ENCODE data around the gene ARHGAP32. TPM values are rescaled to one million over a fixed set of nuclear protein-coding genes. Genes with fewer than 3 reads are reported as not detected.

ARHGAP32 gene
- total RNA-seq, 4 donors from 2014 or later: 13.5 to 21.9 (median 20.2) TPM

DNA sequence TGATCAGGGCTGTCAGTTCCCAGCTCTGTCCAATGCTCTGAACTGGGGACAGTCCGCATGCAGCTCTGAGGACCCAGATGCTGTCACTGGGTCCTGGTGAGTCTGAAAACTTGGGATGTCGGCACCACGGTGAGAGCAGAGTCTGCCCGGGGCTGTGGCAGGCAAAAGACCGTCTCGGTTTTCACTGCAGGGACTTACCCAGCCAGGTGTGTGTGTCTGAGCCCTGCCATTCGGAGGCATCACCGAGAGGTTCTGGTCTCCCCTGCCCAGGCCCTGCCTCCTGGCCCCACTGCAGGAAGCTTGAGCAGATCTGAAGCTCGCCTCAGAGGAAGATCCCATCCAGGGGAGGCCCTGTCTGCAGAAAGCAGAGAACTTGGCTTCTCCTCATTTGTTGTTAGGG is 254.6 kb downstream of the ARHGAP32 start:
- H3K27ac ChIP-seq: no peak overlapping the region
- 87 to 88% methylated on average over 7 to 9 of the region's 9 CpGs for WGBS, 2 donors
- no peak for TF ChIP-seq POLR2A (IDR thresholded peaks at IDR 0.05)
- no peak for TF ChIP-seq CTCF (IDR thresholded peaks at IDR 0.05)

GRCh38 chr11:128936606-128937251 is 255.4 kb downstream of the ARHGAP32 start:
- intact Hi-C loops (cut with DNase I): no loop called here
- WGBS, 2 donors: 68 to 78% methylated on average over 14 to 16 of the region's 16 CpGs
- peak; percentile 71 to 78 for DNase-seq
- no peak for TF ChIP-seq POLR2A (IDR thresholded peaks at IDR 0.05)
- TF ChIP-seq CTCF (IDR thresholded peaks at IDR 0.05): peak in 1 of 6 experiments; percentile 7
- no peaks in the 10 kb centered on the region for H3K9me3 ChIP-seq
- no peak overlapping the region for H3K27ac ChIP-seq
- H3K4me1 ChIP-seq: peaks cover 0 to 3% of the 10 kb centered on the region in 2 donors
- H3K27me3 ChIP-seq: no peaks in the 10 kb centered on the region
- no peaks in the 10 kb centered on the region for H3K36me3 ChIP-seq
- no peak overlapping the region for H3K4me3 ChIP-seq (replicated peaks in 1 of 3)

More for the DNA sequence above, 254.6 kb downstream of the ARHGAP32 start:
- H3K27me3 ChIP-seq: no peaks in the 10 kb centered on the region
- no peaks in the 10 kb centered on the region for H3K9me3 ChIP-seq
- intact Hi-C loops (cut with DNase I): no loop called here
- DNase-seq: no peak
- no peak overlapping the region for H3K4me3 ChIP-seq (replicated peaks in 1 of 3)
- no peaks in the 10 kb centered on the region for H3K36me3 ChIP-seq
- H3K4me1 ChIP-seq: peaks cover 0 to 3% of the 10 kb centered on the region in 2 donors

- TF ChIP-seq POLR2A (IDR thresholded peaks at IDR 0.05) (no peak), CTCF (IDR thresholded peaks at IDR 0.05) (no peak)
- WGBS, 2 donors: 90 to 95% methylated on average over 10 of the region's 10 CpGs
- no peak for DNase-seq
- no peak overlapping the region for H3K4me3 ChIP-seq (replicated peaks in 1 of 3)
- H3K9me3 ChIP-seq: no peaks in the 10 kb centered on the region
- H3K36me3 ChIP-seq: no peaks in the 10 kb centered on the region
- intact Hi-C loops (cut with DNase I): no loop called here
- no peaks in the 10 kb centered on the region for H3K27me3 ChIP-seq
- H3K27ac ChIP-seq: no peak overlapping the region
- peaks cover 0 to 3% of the 10 kb centered on the region in 2 donors for H3K4me1 ChIP-seq
Measured at GRCh38 chr11:128934926-128935325, 257.2 kb downstream of the ARHGAP32 start.

DNA sequence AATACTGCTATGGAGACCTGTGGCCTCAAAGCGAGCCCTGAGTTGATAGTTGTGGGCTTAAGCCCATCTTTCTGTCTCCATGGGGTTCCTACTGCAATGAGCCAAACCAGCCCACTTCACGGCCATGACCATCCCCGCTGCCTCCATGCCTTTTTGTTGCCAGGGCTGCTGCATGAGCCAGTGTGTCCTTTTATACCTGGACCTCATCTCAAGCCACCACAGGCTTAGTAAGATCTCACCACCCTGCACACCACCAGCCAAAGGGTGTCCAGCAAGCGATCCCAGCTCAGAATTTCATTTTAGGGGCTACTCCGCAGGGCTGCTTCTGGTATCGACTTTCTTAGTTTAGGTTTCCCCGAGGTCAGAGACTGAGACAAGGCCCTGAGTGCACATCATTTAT is 257.8 kb downstream of the ARHGAP32 start:
- H3K9me3 ChIP-seq: no peaks in the 10 kb centered on the region
- H3K27ac ChIP-seq: no peak overlapping the region
- intact Hi-C loops (cut with DNase I): no loop called here
- no peak for DNase-seq
- H3K4me1 ChIP-seq: peaks cover 0 to 3% of the 10 kb centered on the region in 2 donors
- no peaks in the 10 kb centered on the region for H3K36me3 ChIP-seq
- H3K4me3 ChIP-seq (replicated peaks in 1 of 3): no peak overlapping the region
- no peak for TF ChIP-seq CTCF (IDR thresholded peaks at IDR 0.05)
- no peak for TF ChIP-seq POLR2A (IDR thresholded peaks at IDR 0.05)
- WGBS, 2 donors: 91 to 97% methylated on average over 7 of the region's 7 CpGs
- H3K27me3 ChIP-seq: no peaks in the 10 kb centered on the region

DNA sequence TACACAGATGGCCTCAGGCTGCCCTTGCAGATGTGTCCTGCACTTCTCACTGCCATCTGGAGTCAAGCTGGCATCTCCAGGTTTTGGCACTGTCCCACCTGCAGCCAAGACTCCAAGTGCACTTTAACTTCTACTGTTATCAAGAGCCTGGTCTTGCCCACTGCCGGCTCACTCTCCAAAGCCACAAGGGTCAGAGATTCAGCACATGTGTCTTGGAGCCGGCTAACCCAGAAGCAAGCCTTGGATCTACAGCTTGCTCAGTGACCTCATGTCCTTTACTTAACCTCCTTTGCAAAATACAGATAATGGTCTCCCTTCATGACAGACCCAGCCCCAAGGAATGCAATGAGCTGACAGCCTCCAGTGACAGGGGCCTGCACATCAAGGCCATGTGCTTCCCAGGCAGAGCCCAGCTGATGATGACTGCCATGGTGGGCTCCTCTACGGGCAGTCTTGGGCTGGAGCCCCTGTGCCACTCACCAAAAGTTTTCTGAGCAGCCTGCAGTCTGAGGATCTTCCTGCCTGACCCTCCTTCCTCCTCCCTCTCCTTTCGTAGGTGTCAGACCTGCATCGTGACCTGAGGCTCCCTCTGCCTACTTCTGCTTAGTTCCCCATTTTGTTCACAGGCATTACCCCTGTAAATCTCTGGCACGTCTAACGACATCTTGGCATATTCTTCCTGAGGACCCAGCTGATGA is 258.5 kb downstream of the ARHGAP32 start:
- no peaks in the 10 kb centered on the region for H3K36me3 ChIP-seq
- intact Hi-C loops (cut with DNase I): no loop called here
- DNase-seq: no peak
- no peak overlapping the region for H3K27ac ChIP-seq
- H3K4me1 ChIP-seq: peaks cover 0 to 3% of the 10 kb centered on the region in 2 donors
- no peaks in the 10 kb centered on the region for H3K27me3 ChIP-seq
- TF ChIP-seq POLR2A (IDR thresholded peaks at IDR 0.05) (no peak), CTCF (IDR thresholded peaks at IDR 0.05) (no peak)
- H3K9me3 ChIP-seq: no peaks in the 10 kb centered on the region
- H3K4me3 ChIP-seq (replicated peaks in 1 of 3): no peak overlapping the region
- 82 to 83% methylated on average over 7 of the region's 7 CpGs for WGBS, 2 donors

Data from thyroid gland (tissue), 4 donors.